ENCODE measurements around the gene PSTPIP1.
A peak's percentile ranks its signal among the peaks of the same experiment; 100 is the strongest.

PSTPIP1 gene

GRCh38 chr15:76967067-76967466 is 27.9 kb upstream of the PSTPIP1 start:
- no peaks in the 10 kb centered on the region for H3K36me3 ChIP-seq (ENCODE audit: control insufficient read depth, insufficient read depth, low read length)
- no peak overlapping the region for H3K4me3 ChIP-seq (replicated peaks; ENCODE audit: low read depth, low read length)
- peaks cover 2% of the 10 kb centered on the region for H3K27me3 ChIP-seq (replicated peaks; ENCODE audit: control insufficient read depth, insufficient read depth, low read length)
- DNase-seq (ENCODE audit: extremely low read depth, insufficient read length), result no peak
- TF ChIP-seq CTCF (IDR thresholded peaks at IDR 0.05; ENCODE audit: insufficient read depth, low read length, poor library complexity, severe bottlenecking), result no peak

- DNase-seq (ENCODE audit: extremely low read depth, insufficient read length), result no peak
- no peak for TF ChIP-seq CTCF (IDR thresholded peaks at IDR 0.05; ENCODE audit: insufficient read depth, low read length, poor library complexity, severe bottlenecking)
- H3K4me3 ChIP-seq (replicated peaks; ENCODE audit: low read depth, low read length), result no peak overlapping the region
Observed at GRCh38 chr15:76968306-76968705, 26.6 kb upstream of the PSTPIP1 start.

GRCh38 chr15:76972389-76973361 is 22.3 kb upstream of the PSTPIP1 start:
- no peak for DNase-seq (ENCODE audit: extremely low read depth, insufficient read length)
- TF ChIP-seq CTCF (IDR thresholded peaks at IDR 0.05; ENCODE audit: insufficient read depth, low read length, poor library complexity, severe bottlenecking), result no peak
- no peaks in the 10 kb centered on the region for H3K27me3 ChIP-seq (replicated peaks; ENCODE audit: control insufficient read depth, insufficient read depth, low read length)
- H3K4me3 ChIP-seq (replicated peaks; ENCODE audit: low read depth, low read length), result no peak overlapping the region
- H3K36me3 ChIP-seq (ENCODE audit: control insufficient read depth, insufficient read depth, low read length), result no peaks in the 10 kb centered on the region

More at GRCh38 chr15:76968306-76968705, 26.6 kb upstream of the PSTPIP1 start:
- Histone ChIP-seq H3K36me3 (ENCODE audit: control insufficient read depth, insufficient read depth, low read length) (no peaks in the 10 kb centered on the region), H3K27me3 (replicated peaks; ENCODE audit: control insufficient read depth, insufficient read depth, low read length) (peaks cover 2% of the 10 kb centered on the region)

- Histone ChIP-seq H3K4me3 (replicated peaks; ENCODE audit: low read depth, low read length) (no peak overlapping the region), H3K27me3 (replicated peaks; ENCODE audit: control insufficient read depth, insufficient read depth, low read length) (no peaks in the 10 kb centered on the region), H3K36me3 (ENCODE audit: control insufficient read depth, insufficient read depth, low read length) (no peaks in the 10 kb centered on the region)
- no peak for DNase-seq (ENCODE audit: extremely low read depth, insufficient read length)
- peak; percentile 83 for TF ChIP-seq CTCF (IDR thresholded peaks at IDR 0.05; ENCODE audit: insufficient read depth, low read length, poor library complexity, severe bottlenecking)
Observed at GRCh38 chr15:76973362-76973743, 21.6 kb upstream of the PSTPIP1 start.

GRCh38 chr15:76973906-76974305 is 21.0 kb upstream of the PSTPIP1 start:
- H3K36me3 ChIP-seq (ENCODE audit: control insufficient read depth, insufficient read depth, low read length), result no peaks in the 10 kb centered on the region
- no peaks in the 10 kb centered on the region for H3K27me3 ChIP-seq (replicated peaks; ENCODE audit: control insufficient read depth, insufficient read depth, low read length)
- TF ChIP-seq CTCF (IDR thresholded peaks at IDR 0.05; ENCODE audit: insufficient read depth, low read length, poor library complexity, severe bottlenecking), result no peak
- no peak overlapping the region for H3K4me3 ChIP-seq (replicated peaks; ENCODE audit: low read depth, low read length)
- no peak for DNase-seq (ENCODE audit: extremely low read depth, insufficient read length)

All from GM06990 (cell line).